ENCODE measurements around the gene CPE. TPM values are rescaled to one million over a fixed set of nuclear protein-coding genes. Genes with fewer than 3 reads are reported as not detected.
"Not testable (repeated sequence)": the region's sequence is repeated elsewhere in the genome, so short reads cannot be mapped to it uniquely, and the experiment has no call there.

The CPE gene
- total RNA-seq, 2 experiments from 2014 or later, result not detected

GRCh38 chr4:165332502-165332901 is 46.3 kb upstream of the CPE start:
- Histone ChIP-seq H4K20me1 (ENCODE audit: insufficient read depth, low read length) (peaks cover 73% of the 10 kb centered on the region), H3K9me2 (ENCODE audit: insufficient read depth, low read length) (no peaks in the 10 kb centered on the region), H3K79me2 (ENCODE audit: insufficient read depth, low read depth, low read length) (peaks cover 99% of the 10 kb centered on the region), H3K27ac (ENCODE audit: low read depth, low read length, poor library complexity, severe bottlenecking) (no peak overlapping the region), H3K9me3 (ENCODE audit: low read length) (no peaks in the 10 kb centered on the region), H3K36me3 (ENCODE audit: insufficient read depth, low read length) (peaks cover 91% of the 10 kb centered on the region), H3K4me1 (ENCODE audit: insufficient read depth, low read length, poor library complexity, severe bottlenecking) (peaks cover 52% of the 10 kb centered on the region), H3K4me3 (ENCODE audit: low read depth, low read length, poor library complexity, severe bottlenecking) (peak overlapping the region; percentile 90), H3K4me2 (ENCODE audit: low read length) (peak overlapping the region; percentile 98), H2AFZ (ENCODE audit: low read length) (no peak overlapping the region)
- CTCF ChIA-PET (ENCODE audit: unreplicated experiment), result no interaction called here
- POLR2A ChIA-PET, result interaction anchor here (0.8 to 2.7 kb wide), 5 partner anchors 10 to 124 kb away, joined by 4 to 13 read pairs (median 5); no protein-coding TSS in a partner anchor
- TF ChIP-seq EZH2phosphoT487 (IDR thresholded peaks at IDR 0.05; ENCODE audit: borderline replicate concordance, low read depth, low read length), result no peak
- no peak for TF ChIP-seq CTCF (conservative IDR thresholded peaks at IDR 0.05; ENCODE audit: low read length)
- intact Hi-C loops (cut with micrococcal nuclease; ENCODE audit: unreplicated experiment), result no loop called here
- no peak for DNase-seq (ENCODE audit: low spot score)
- BruUV-seq (replicated peaks), result no TSS peak

- H3K4me3 ChIP-seq (ENCODE audit: low read depth, low read length, poor library complexity, severe bottlenecking), result no peak overlapping the region
- H4K20me1 ChIP-seq (ENCODE audit: insufficient read depth, low read length), result peaks cover 67% of the 10 kb centered on the region
- CTCF ChIA-PET (ENCODE audit: unreplicated experiment), result no interaction called here
- H3K9me3 ChIP-seq (ENCODE audit: low read length), result no peaks in the 10 kb centered on the region
- no TSS peak for BruUV-seq (replicated peaks)
- no peak overlapping the region for H3K27ac ChIP-seq (ENCODE audit: low read depth, low read length, poor library complexity, severe bottlenecking)
- peaks cover 98% of the 10 kb centered on the region for H3K36me3 ChIP-seq (ENCODE audit: insufficient read depth, low read length)
- DNase-seq (ENCODE audit: low spot score), result no peak
- no peak overlapping the region for H3K4me2 ChIP-seq (ENCODE audit: low read length)
- POLR2A ChIA-PET, result interaction anchor here (0.5 to 1.6 kb wide), 7 partner anchors 8 to 578 kb away, joined by 3 to 5 read pairs (median 3); partner anchors contain the start of gene MSMO1
- no peaks in the 10 kb centered on the region for H3K9me2 ChIP-seq (ENCODE audit: insufficient read depth, low read length)
- H3K4me1 ChIP-seq (ENCODE audit: insufficient read depth, low read length, poor library complexity, severe bottlenecking), result peaks cover 36% of the 10 kb centered on the region
- intact Hi-C loops (cut with micrococcal nuclease; ENCODE audit: unreplicated experiment), result no loop called here
- peaks cover 84% of the 10 kb centered on the region for H3K79me2 ChIP-seq (ENCODE audit: insufficient read depth, low read depth, low read length)
- TF ChIP-seq CTCF (conservative IDR thresholded peaks at IDR 0.05; ENCODE audit: low read length), result no peak
- TF ChIP-seq EZH2phosphoT487 (IDR thresholded peaks at IDR 0.05; ENCODE audit: borderline replicate concordance, low read depth, low read length), result no peak
- no peak overlapping the region for H2AFZ ChIP-seq (ENCODE audit: low read length)
Measured at GRCh38 chr4:165335163-165335703, 43.6 kb upstream of the CPE start.

GRCh38 chr4:165336743-165337142 is 42.1 kb upstream of the CPE start:
- H4K20me1 ChIP-seq (ENCODE audit: insufficient read depth, low read length), result peaks cover 61% of the 10 kb centered on the region
- no peak for TF ChIP-seq EZH2phosphoT487 (IDR thresholded peaks at IDR 0.05; ENCODE audit: borderline replicate concordance, low read depth, low read length)
- TF ChIP-seq CTCF (conservative IDR thresholded peaks at IDR 0.05; ENCODE audit: low read length), result no peak
- CTCF ChIA-PET (ENCODE audit: unreplicated experiment), result no interaction called here
- H3K79me2 ChIP-seq (ENCODE audit: insufficient read depth, low read depth, low read length), result peaks cover 69% of the 10 kb centered on the region
- DNase-seq (ENCODE audit: low spot score), result no peak
- H3K9me3 ChIP-seq (ENCODE audit: low read length), result no peaks in the 10 kb centered on the region
- H3K4me1 ChIP-seq (ENCODE audit: insufficient read depth, low read length, poor library complexity, severe bottlenecking), result peaks cover 22% of the 10 kb centered on the region
- POLR2A ChIA-PET, result interaction anchor here (1.5 kb wide), 1 partner anchor 9 kb away, joined by 3 read pairs; the partner anchor contains the start of gene MSMO1
- H3K36me3 ChIP-seq (ENCODE audit: insufficient read depth, low read length), result peaks cover 98% of the 10 kb centered on the region
- H3K4me2 ChIP-seq (ENCODE audit: low read length), result no peak overlapping the region
- intact Hi-C loops (cut with micrococcal nuclease; ENCODE audit: unreplicated experiment), result no loop called here
- H2AFZ ChIP-seq (ENCODE audit: low read length), result no peak overlapping the region
- BruUV-seq (replicated peaks), result no TSS peak
- no peak overlapping the region for H3K4me3 ChIP-seq (ENCODE audit: low read depth, low read length, poor library complexity, severe bottlenecking)
- H3K9me2 ChIP-seq (ENCODE audit: insufficient read depth, low read length), result no peaks in the 10 kb centered on the region
- H3K27ac ChIP-seq (ENCODE audit: low read depth, low read length, poor library complexity, severe bottlenecking), result no peak overlapping the region

GRCh38 chr4:165342340-165342739 is 36.5 kb upstream of the CPE start:
- TSS peak; percentile 30 for BruUV-seq (replicated peaks)
- DNase-seq (ENCODE audit: low spot score); H2AFZ ChIP-seq (ENCODE audit: low read length); H3K4me3 ChIP-seq (ENCODE audit: low read depth, low read length, poor library complexity, severe bottlenecking); H3K4me1 ChIP-seq (ENCODE audit: insufficient read depth, low read length, poor library complexity, severe bottlenecking); H3K9me3 ChIP-seq (ENCODE audit: low read length); H3K4me2 ChIP-seq (ENCODE audit: low read length); H3K27ac ChIP-seq (ENCODE audit: low read depth, low read length, poor library complexity, severe bottlenecking); CTCF ChIA-PET (ENCODE audit: unreplicated experiment); H3K9me2 ChIP-seq (ENCODE audit: insufficient read depth, low read length): not testable (repeated sequence)
- peaks cover 67% of the 10 kb centered on the region for H3K36me3 ChIP-seq (ENCODE audit: insufficient read depth, low read length)
- intact Hi-C loops (cut with micrococcal nuclease; ENCODE audit: unreplicated experiment), result loop anchor here (2.0 kb wide), 1 partner anchor 212 kb away; no protein-coding TSS in a partner anchor
- H3K79me2 ChIP-seq (ENCODE audit: insufficient read depth, low read depth, low read length), result peaks cover 13% of the 10 kb centered on the region; the same call in 1 of the 2 replicates
- H4K20me1 ChIP-seq (ENCODE audit: insufficient read depth, low read length), result peaks cover 12% of the 10 kb centered on the region
- POLR2A ChIA-PET, result interaction anchor here (0.7 to 2.7 kb wide), 8 partner anchors 9 to 211 kb away, joined by 3 to 13 read pairs (median 4); no protein-coding TSS in a partner anchor
